Measurements from ENCODE around the gene SORL1-AS1.

SORL1-AS1 gene

DNA sequence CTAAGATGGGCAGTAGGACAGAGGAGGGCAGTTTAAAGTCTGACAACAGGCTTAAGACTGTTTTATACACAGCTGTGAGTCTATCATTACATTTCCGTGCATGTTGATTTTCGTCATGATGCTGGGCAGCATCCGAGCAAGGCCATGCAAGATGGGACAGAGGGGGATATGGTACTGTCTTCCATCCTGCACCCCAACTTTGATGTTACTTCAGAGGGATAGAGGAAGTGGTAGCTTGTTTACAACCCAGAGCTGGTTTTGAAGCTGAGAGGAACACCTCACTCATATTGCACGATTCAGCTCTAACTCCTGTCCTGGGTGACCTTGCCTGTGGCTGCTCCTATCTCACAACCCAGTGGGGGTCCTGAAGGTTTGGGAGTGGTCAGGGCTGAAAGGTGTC, 3.6 kb downstream of the SORL1-AS1 start:
- TF ChIP-seq, protein P1, sequence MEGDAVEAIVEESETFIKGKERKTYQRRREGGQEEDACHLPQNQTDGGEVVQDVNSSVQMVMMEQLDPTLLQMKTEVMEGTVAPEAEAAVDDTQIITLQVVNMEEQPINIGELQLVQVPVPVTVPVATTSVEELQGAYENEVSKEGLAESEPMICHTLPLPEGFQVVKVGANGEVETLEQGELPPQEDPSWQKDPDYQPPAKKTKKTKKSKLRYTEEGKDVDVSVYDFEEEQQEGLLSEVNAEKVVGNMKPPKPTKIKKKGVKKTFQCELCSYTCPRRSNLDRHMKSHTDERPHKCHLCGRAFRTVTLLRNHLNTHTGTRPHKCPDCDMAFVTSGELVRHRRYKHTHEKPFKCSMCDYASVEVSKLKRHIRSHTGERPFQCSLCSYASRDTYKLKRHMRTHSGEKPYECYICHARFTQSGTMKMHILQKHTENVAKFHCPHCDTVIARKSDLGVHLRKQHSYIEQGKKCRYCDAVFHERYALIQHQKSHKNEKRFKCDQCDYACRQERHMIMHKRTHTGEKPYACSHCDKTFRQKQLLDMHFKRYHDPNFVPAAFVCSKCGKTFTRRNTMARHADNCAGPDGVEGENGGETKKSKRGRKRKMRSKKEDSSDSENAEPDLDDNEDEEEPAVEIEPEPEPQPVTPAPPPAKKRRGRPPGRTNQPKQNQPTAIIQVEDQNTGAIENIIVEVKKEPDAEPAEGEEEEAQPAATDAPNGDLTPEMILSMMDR (IDR thresholded peaks at IDR 0.05): no peak
- TF ChIP-seq EZH2phosphoT487 (IDR thresholded peaks at IDR 0.05) (no peak), EZH2 (IDR thresholded peaks at IDR 0.05) (no peak)
- Mint-ChIP-seq H3K27ac (no peak overlapping the region), H3K9me3 (peaks cover 2% of the 10 kb centered on the region), H3K4me3 (no peak overlapping the region), H3K27me3 (ENCODE audit: insufficient read depth, low read depth) (peaks cover 25% of the 10 kb centered on the region), H3K4me1 (peaks cover 34% of the 10 kb centered on the region), H3K36me3 (no peaks in the 10 kb centered on the region)
- Histone ChIP-seq H3K27ac (no peak overlapping the region), H3K4me2 (no peak overlapping the region), H3K4me3 (no peak overlapping the region), H3K4me1 (peaks cover 36% of the 10 kb centered on the region), H3K9ac (no peak overlapping the region), H2AFZ (replicated peaks) (no peak overlapping the region), H3K27me3 (peaks cover 8% of the 10 kb centered on the region), H4K20me1 (ENCODE audit: low read depth) (no peaks in the 10 kb centered on the region), H3F3A (ENCODE audit: low read depth) (peaks cover 13% of the 10 kb centered on the region), H3K79me2 (ENCODE audit: low read depth) (peaks cover 19% of the 10 kb centered on the region), H3K9me3 (ENCODE audit: low read depth) (no peaks in the 10 kb centered on the region), H3K36me3 (no peaks in the 10 kb centered on the region)
- no peak for DNase-seq (ENCODE audit: low spot score)

GRCh38 chr11:121448431-121448941, 4.3 kb downstream of the SORL1-AS1 start:
- H3K4me2 ChIP-seq: no peak overlapping the region
- H3K4me3 ChIP-seq: no peak overlapping the region
- no peaks in the 10 kb centered on the region for H3K9me3 ChIP-seq (ENCODE audit: low read depth)
- peaks cover 34% of the 10 kb centered on the region for H3K4me1 ChIP-seq
- Mint-ChIP-seq H3K4me1 (peaks cover 30% of the 10 kb centered on the region), H3K27ac (no peak overlapping the region), H3K36me3 (no peaks in the 10 kb centered on the region), H3K4me3 (no peak overlapping the region), H3K27me3 (ENCODE audit: insufficient read depth, low read depth) (peaks cover 25% of the 10 kb centered on the region), H3K9me3 (peaks cover 2% of the 10 kb centered on the region)
- H3K27ac ChIP-seq: no peak overlapping the region
- no peak overlapping the region for H2AFZ ChIP-seq (replicated peaks)
- TF ChIP-seq EZH2phosphoT487 (IDR thresholded peaks at IDR 0.05): no peak
- TF ChIP-seq, protein P1 (IDR thresholded peaks at IDR 0.05): no peak
- no peak for TF ChIP-seq EZH2 (IDR thresholded peaks at IDR 0.05)
- no peaks in the 10 kb centered on the region for H4K20me1 ChIP-seq (ENCODE audit: low read depth)
- peaks cover 12% of the 10 kb centered on the region for H3K79me2 ChIP-seq (ENCODE audit: low read depth)
- peaks cover 8% of the 10 kb centered on the region for H3K27me3 ChIP-seq
- no peak for DNase-seq (ENCODE audit: low spot score)
- H3K36me3 ChIP-seq: no peaks in the 10 kb centered on the region
- no peak overlapping the region for H3K9ac ChIP-seq
- H3F3A ChIP-seq (ENCODE audit: low read depth): peaks cover 13% of the 10 kb centered on the region

DNA sequence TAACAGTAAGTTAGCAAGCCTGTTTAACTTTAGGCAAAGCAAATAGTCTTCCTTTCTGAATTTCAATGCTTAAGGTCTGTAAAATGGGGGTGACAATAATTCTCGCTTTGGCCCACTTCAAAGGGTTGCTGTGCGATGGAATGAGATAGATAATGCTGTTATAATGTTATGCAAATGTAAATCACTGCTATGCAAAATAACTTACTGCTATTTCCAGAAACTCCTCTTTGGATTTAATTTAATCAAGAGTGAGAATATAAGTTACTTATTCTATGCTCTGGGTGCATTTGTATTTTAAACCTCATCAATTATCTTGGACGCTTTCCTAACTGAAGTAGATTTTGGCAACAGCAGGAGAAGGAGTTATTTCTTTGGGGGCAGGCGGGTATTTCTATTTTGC, 4.8 kb downstream of the SORL1-AS1 start:
- H3K9ac ChIP-seq: no peak overlapping the region
- H3K36me3 Mint-ChIP-seq: no peaks in the 10 kb centered on the region
- H3K4me1 Mint-ChIP-seq: peaks cover 27% of the 10 kb centered on the region
- H3K4me3 ChIP-seq: no peak overlapping the region
- H3K79me2 ChIP-seq (ENCODE audit: low read depth): peaks cover 8% of the 10 kb centered on the region
- peaks cover 18% of the 10 kb centered on the region for H3F3A ChIP-seq (ENCODE audit: low read depth)
- peaks cover 34% of the 10 kb centered on the region for H3K4me1 ChIP-seq
- peaks cover 2% of the 10 kb centered on the region for H3K9me3 Mint-ChIP-seq
- H3K27ac Mint-ChIP-seq: no peak overlapping the region
- no peaks in the 10 kb centered on the region for H4K20me1 ChIP-seq (ENCODE audit: low read depth)
- H3K27me3 ChIP-seq: peaks cover 8% of the 10 kb centered on the region
- no peak overlapping the region for H3K4me2 ChIP-seq
- H3K9me3 ChIP-seq (ENCODE audit: low read depth): no peaks in the 10 kb centered on the region
- H3K36me3 ChIP-seq: no peaks in the 10 kb centered on the region
- no peak overlapping the region for H3K27ac ChIP-seq
- H3K27me3 Mint-ChIP-seq (ENCODE audit: insufficient read depth, low read depth): peaks cover 25% of the 10 kb centered on the region
- TF ChIP-seq EZH2phosphoT487 (IDR thresholded peaks at IDR 0.05) (no peak), EZH2 (IDR thresholded peaks at IDR 0.05) (no peak)
- TF ChIP-seq, protein P1 (IDR thresholded peaks at IDR 0.05): no peak
- no peak overlapping the region for H2AFZ ChIP-seq (replicated peaks)
- no peak overlapping the region for H3K4me3 Mint-ChIP-seq
- no peak for DNase-seq (ENCODE audit: low spot score)
